SK-N-SH treated with all-trans-retinoic acid at 6 μM for 48 hours (cell line): Measurements from ENCODE around the gene SLC10A2.

Source experiments
- ARNTL ChIP-seq: fragments of 450-650 bp; formaldehyde crosslinking; IDR thresholded peaks from 2 replicates; pipeline ENCODE4 v1.5.0; 2020; ENCODE audit warnings: low read depth, mild to moderate bottlenecking, moderate library complexity, borderline replicate concordance
- CSDC2 ChIP-seq: fragments of 250-450 bp; sonication (Bioruptor Pico); IDR thresholded peaks from 2 replicates; pipeline ENCODE4 v1.5.0; 2020; ENCODE audit warnings: mild to moderate bottlenecking, moderate library complexity
- CSRNP3 ChIP-seq: fragments of 250-450 bp; sonication (Bioruptor Pico); IDR thresholded peaks from 2 replicates; pipeline ENCODE4 v1.5.1; 2021; ENCODE audit warnings: mild to moderate bottlenecking, moderate library complexity
- ESRRG ChIP-seq: fragments of 250-450 bp; sonication (Bioruptor Pico); IDR thresholded peaks from 2 replicates; pipeline ENCODE4 v1.6.1; 2021; ENCODE audit warnings: mild to moderate bottlenecking
- OSR1 ChIP-seq: fragments of 250-450 bp; sonication (Bioruptor Pico); IDR thresholded peaks from 2 replicates; pipeline ENCODE4 v1.8.0; 2022; ENCODE audit warnings: moderate library complexity, mild to moderate bottlenecking, inconsistent platforms
- PATZ1 ChIP-seq: fragments of 250-450 bp; sonication (Bioruptor Pico); IDR thresholded peaks from 2 replicates; pipeline ENCODE4 v1.8.0; 2020; ENCODE audit warnings: mild to moderate bottlenecking, moderate library complexity, borderline replicate concordance
- SNAI2 ChIP-seq: fragments of 250-450 bp; sonication (Bioruptor Pico); IDR thresholded peaks from 2 replicates; pipeline ENCODE4 v1.5.0; 2020; ENCODE audit warnings: mild to moderate bottlenecking, moderate library complexity
- ZFP3 ChIP-seq: fragments of 250-450 bp; sonication (Bioruptor Pico); IDR thresholded peaks from 2 replicates; pipeline ENCODE4 v1.5.0; 2020; ENCODE audit warnings: mild to moderate bottlenecking, moderate library complexity
- ZFP30 ChIP-seq: fragments of 450-650 bp; formaldehyde crosslinking; IDR thresholded peaks from 2 replicates; pipeline ENCODE4 v1.5.0; 2022; ENCODE audit warnings: mild to moderate bottlenecking, moderate library complexity
- ZNF70 ChIP-seq: fragments of 450-650 bp; formaldehyde crosslinking; IDR thresholded peaks from 2 replicates; pipeline ENCODE4 v1.5.0; 2020; ENCODE audit warnings: mild to moderate bottlenecking, moderate library complexity
- TF ChIP-seq, protein P1 (sequence below): fragments of 250-450 bp; sonication (Bioruptor Pico); IDR thresholded peaks from 2 replicates; pipeline ENCODE4 v1.5.1; 2020; ENCODE audit warnings: low read depth, mild to moderate bottlenecking, moderate library complexity

- TF ChIP-seq ZFP3: no peak
- no peak for TF ChIP-seq ARNTL (CRISPR knock-in tag)
- no peak for TF ChIP-seq OSR1
- no peak for TF ChIP-seq CSRNP3 (CRISPR knock-in tag)
- TF ChIP-seq CSDC2 (CRISPR knock-in tag): no peak
- no peak for TF ChIP-seq SNAI2 (CRISPR knock-in tag)
- TF ChIP-seq, protein P1, sequence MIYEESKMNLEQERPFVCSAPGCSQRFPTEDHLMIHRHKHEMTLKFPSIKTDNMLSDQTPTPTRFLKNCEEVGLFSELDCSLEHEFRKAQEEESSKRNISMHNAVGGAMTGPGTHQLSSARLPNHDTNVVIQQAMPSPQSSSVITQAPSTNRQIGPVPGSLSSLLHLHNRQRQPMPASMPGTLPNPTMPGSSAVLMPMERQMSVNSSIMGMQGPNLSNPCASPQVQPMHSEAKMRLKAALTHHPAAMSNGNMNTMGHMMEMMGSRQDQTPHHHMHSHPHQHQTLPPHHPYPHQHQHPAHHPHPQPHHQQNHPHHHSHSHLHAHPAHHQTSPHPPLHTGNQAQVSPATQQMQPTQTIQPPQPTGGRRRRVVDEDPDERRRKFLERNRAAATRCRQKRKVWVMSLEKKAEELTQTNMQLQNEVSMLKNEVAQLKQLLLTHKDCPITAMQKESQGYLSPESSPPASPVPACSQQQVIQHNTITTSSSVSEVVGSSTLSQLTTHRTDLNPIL (CRISPR knock-in tag): no peak
- no peak for TF ChIP-seq PATZ1 (CRISPR knock-in tag)
- no peak for TF ChIP-seq ESRRG (CRISPR knock-in tag)
- no peak for TF ChIP-seq ZNF70
- TF ChIP-seq ZFP30: no peak
Measured at GRCh38 chr13:103099722-103100293, 33.6 kb upstream of the SLC10A2 start.
